Sigmoid colon (tissue), 4 donors: Measurements from ENCODE around the gene EXT2.

Source experiments
- EP300 ChIP-seq, 4 donors: sonication (generic); formaldehyde crosslinking; IDR thresholded peaks; one replicate each; pipeline ENCODE4 v1.6.1; 2017; ENCODE audit warnings: antibody characterized with exemption in 4 of 4
- POLR2A ChIP-seq, 2 donors: fragments of 450-650 bp; IDR thresholded peaks; one replicate each; pipeline ENCODE4 v1.6.1; 2016; ENCODE audit warnings: antibody characterized with exemption in 2 of 2, mild to moderate bottlenecking in 2 of 2, moderate library complexity in 2 of 2
- TF ChIP-seq, protein P1 (sequence below), 4 experiments: fragments of 450-650 bp in 3 of 4; fragments of 200-600 bp in 1 of 4; IDR thresholded peaks; one replicate each; pipeline ENCODE4 v1.5.1; 2016 to 2019; ENCODE audit warnings: antibody characterized with exemption in 4 of 4, mild to moderate bottlenecking in 3 of 4, moderate library complexity in 2 of 4

DNA sequence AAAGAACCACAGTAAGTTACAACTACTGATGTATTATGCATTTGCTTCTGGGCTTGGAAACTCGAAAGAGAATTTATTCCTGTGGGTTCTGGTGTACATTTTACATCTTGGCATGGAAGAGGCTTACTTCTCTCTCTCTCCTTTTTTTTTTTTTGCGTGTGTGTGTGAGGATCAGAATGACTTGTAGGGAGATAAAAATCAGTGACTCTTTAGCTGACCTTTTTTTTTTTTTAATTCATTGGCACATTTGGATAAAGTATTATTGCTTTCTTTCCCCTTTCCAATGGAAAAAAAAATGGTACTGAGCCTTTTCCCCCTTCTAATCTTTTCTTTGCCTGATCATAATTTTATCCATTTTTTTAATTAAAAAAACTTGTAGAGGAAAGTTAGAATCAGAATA, 43.5 kb downstream of the EXT2 start:
- TF ChIP-seq, protein P1, sequence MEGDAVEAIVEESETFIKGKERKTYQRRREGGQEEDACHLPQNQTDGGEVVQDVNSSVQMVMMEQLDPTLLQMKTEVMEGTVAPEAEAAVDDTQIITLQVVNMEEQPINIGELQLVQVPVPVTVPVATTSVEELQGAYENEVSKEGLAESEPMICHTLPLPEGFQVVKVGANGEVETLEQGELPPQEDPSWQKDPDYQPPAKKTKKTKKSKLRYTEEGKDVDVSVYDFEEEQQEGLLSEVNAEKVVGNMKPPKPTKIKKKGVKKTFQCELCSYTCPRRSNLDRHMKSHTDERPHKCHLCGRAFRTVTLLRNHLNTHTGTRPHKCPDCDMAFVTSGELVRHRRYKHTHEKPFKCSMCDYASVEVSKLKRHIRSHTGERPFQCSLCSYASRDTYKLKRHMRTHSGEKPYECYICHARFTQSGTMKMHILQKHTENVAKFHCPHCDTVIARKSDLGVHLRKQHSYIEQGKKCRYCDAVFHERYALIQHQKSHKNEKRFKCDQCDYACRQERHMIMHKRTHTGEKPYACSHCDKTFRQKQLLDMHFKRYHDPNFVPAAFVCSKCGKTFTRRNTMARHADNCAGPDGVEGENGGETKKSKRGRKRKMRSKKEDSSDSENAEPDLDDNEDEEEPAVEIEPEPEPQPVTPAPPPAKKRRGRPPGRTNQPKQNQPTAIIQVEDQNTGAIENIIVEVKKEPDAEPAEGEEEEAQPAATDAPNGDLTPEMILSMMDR (IDR thresholded peaks at IDR 0.05): no peak
- TF ChIP-seq EP300 (IDR thresholded peaks at IDR 0.05): no peak
- no peak for TF ChIP-seq POLR2A (IDR thresholded peaks at IDR 0.05)
